Stimulated activated CD8-positive, alpha-beta memory T cell treated with anti-CD3 and anti-CD28 coated beads, Interleukin-7, amount 100 ng/mL, for 24 hours (primary cell): ENCODE measurements around the gene RIGI.
"Not testable (repeated sequence)": the region's sequence is repeated elsewhere in the genome, so short reads cannot be mapped to it uniquely, and the experiment has no call there.

Experiments
- DNase-seq: peaks from one replicate; pipeline ENCODE4 v3.0.0-alpha.2; 2020; ENCODE audit warnings: low read depth

The RIGI gene

DNA sequence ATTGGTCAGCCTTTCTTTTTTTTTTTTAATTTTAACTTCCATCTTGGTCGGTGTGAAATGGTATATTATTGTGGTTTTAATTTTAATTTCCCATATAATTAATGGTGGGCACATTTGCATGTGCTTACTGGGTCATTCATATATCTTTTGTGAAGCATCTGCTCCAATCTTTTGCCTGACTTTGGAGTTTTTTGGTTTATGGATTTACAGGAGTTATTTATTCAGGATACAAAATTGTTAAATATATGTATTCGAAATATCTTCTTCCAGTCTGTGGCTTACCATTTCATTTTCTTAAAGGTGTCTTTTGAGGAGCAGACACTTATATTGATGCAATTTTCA lies 682 bp upstream of the RIGI start:
- DNase-seq, result no peak

DNA sequence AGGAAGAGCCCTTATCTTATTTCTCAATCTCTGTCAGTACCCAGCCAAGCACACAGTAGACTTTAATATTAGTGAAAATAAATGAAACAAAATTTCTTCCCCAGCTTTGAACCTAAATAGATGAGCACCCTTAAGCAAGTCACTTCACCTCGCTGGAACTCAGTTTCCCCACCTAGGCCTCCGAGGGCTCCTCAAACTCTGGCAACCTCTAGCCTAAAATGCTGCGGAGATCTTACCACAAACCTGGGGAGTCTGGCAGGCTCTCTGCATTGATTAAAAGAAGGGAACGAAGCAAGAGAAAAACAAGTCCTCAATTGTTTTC lies 326 bp downstream of the RIGI start:
- no peak for DNase-seq

DNA sequence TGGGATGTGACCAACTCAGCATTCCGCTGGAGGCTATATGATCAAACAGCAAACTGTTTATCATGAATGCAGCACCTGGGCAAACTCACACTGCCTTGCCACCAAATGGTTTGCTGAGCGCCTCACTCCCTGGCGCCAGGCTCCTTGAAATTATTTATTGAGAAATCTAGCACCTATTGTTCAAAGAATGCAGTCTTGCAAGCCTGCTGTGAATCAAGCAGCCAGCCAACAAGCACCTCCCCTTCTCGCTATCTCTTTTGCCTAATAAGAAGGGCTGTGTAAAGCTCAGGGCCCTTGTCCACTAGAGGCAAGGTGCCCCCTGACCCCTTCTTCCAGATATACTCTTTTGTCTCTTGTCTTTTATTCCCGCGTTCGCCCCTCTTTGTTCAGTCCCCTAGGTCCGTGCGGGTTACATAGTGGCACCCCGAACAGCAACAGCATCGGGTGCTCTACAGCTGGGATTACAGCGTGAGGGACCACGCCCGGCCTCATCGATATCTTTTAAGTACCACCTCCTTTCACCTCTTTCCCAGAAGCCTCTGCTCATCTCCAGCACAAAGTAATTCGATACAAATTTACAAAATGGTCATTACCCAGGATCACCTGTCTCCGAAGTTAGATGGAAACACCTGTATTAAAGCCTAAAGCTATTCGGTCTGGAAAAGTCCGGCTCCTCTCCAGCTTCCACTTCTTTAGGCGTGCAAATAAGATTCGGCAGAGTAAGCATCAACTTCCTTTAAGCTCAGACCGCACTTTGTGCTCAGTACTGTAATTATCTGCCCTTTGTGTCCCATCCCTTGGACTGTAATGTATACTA lies 896 bp downstream of the RIGI start:
- DNase-seq, result no peak

DNA sequence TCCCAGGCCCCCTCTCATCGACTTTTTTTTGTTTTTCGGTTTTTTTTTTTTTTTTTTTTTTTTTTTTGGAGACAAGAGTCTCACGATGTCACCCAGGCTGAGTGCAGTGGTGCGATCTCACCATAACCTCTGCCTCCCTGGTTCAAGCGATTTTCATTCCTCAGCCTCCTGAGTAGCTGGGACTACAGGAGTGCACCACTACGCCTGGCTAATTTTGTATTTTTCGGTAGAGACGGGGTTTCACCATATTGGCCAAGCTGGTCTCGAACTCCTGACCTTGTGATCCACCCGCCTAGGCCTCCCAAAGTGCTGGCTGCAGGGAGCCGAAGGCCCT lies 1.5 kb downstream of the RIGI start:
- DNase-seq, result not testable (repeated sequence)

DNA sequence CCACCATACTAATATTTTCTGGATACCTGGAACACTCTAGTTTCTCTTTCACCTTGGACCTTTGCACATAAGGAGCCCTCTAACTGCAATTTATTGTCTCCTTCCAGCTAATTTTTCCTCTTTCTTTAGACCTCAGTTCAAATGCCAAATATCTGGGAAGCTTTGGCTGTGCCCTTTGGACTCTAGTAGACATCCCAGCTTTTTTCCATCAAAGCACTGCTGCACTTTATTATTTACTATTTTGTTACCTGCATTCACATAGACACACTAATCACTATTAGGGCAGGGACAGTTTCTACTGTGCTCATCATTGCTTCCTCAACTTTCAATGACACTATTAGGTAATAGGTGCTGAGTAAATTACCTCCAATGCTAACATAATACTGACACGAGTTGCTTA lies 2.1 kb downstream of the RIGI start:
- no peak for DNase-seq

- no peak for DNase-seq
Measured at GRCh38 chr9:32518276-32518675, 7.7 kb downstream of the RIGI start.

DNA sequence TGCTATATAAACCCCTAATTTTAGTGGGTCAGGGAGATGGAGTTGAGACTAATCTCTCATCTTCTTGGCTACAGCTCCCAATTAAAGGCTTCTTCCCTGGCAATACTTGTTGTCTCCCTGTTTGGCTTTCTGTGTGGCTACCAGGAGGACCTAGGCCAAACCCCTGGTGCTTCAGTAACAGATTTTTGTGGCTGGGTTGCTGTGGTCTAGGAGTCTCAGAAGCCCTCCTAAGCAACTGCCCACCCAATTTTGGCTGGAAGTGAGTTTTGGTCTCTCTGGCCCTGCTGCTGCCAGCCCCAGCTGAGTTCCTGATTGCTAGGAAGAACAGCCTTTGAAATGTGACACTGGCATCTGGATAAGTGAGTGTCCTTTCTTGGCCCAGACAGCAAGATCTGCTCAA lies 9.8 kb downstream of the RIGI start:
- DNase-seq, result no peak

GRCh38 chr9:32508728-32509127 lies 17.3 kb downstream of the RIGI start:
- DNase-seq, result no peak

DNA sequence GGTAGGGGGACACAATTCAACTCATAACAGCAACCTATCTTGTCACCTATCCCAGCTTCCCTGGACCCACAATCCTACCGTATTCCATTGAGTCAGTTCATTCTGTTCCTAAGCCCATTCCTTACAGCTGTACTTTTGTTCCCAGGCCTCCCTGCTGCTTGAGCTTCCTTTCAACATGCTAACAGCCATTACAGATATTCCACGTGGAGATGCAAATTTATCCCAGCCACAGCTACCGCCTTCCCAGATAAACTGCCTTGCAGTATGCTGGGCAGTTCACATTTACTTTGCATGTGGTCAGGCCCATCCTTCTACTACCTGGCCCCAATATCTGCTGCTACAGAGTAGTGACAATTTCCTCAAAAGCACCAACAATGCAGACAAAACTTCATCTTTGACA lies 23.0 kb downstream of the RIGI start:
- no peak for DNase-seq

- no peak for DNase-seq
Measured at GRCh38 chr9:32502464-32502863, 23.5 kb downstream of the RIGI start.

DNA sequence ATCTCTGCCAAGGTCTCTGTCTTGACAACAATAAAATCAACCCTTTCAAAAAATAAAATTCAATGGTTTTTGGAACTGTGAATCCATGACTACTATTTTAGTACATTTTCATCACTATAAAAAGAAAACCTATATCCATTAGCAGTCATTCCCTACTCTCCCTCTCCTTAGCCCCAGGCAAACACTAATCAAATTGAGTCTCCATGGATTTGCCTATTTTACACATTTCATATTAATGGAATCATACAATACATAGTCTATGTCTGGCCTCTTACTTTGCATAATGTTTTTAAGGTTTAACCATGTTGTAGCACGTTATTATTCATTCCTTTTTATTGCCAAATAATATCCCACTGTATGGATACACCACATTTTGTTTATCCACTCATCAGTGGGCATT lies 24.1 kb downstream of the RIGI start:
- no peak for DNase-seq

DNA sequence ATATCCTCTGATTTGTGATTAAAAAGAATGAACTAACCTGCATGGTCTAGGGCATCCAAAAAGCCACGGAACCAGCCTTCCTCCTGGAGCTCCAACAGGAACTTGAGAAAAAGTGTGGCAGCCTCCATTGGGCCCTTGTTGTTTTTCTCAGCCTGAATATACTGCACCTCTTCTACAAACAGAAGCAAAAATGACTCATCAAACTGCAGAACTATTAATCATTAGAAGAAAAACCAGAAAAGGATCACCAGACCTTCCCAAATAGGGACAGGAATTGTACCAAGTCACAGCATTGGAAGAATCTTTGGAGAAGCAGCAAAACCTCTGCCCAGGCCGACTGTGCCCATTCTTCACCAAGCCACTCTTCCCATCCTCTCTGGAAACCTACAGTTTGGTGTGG lies 25.2 kb downstream of the RIGI start:
- no peak for DNase-seq

GRCh38 chr9:32497921-32498320 lies 28.1 kb downstream of the RIGI start:
- no peak for DNase-seq

DNA sequence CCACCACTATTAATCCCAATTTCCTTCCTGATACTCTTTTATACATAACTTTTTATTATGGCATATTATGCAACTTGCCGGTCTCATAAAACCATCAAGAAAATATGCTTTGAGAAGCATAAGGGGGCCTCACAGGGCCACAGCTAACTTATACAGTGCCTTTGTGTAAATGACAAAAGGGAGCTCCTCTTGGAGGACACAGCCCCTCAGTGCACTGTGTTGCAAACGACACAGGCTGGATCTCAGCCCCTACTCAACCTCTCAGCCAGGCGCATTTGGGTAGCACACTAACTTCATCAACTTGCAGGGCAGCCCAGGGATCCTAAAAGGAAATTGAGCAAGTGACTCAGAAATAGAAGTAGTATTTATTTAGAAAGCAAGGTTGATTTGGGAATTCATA lies 35.4 kb downstream of the RIGI start:
- no peak for DNase-seq

GRCh38 chr9:32487981-32488380 lies 38.0 kb downstream of the RIGI start:
- no peak for DNase-seq

GRCh38 chr9:32486839-32487562 lies 39.0 kb downstream of the RIGI start:
- no peak for DNase-seq

DNA sequence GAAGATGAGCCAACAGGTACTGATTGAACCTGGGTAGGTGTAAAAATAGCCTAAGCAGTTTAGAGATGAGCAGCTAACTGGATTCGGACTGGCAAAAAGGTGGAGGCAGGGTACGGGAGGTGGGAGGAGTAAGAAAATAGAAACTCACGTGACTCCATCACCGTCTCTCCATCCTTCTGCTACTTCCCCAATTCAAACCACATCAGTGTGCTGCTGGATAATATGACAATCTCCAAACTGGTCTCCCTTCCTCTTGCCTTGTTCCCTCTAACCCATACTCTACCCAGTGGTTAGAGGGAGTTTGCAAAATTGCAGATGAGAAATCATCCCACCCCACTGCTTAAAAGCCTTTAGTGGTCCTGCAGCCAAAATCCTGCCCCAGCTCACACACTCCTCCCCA lies 42.7 kb downstream of the RIGI start:
- no peak for DNase-seq
